Large intestine (tissue), 3 donors: Measurements from ENCODE around the gene RPA1. TPM values are rescaled to one million over a fixed set of nuclear protein-coding genes. Genes with fewer than 3 reads are reported as not detected.

Experiments
- DNase-seq, 2 donors: peaks; one replicate each; pipeline versions ENCODE4 v3.0.0 to v3.0.0-alpha.2; 2013
- H3K27ac ChIP-seq: one replicate; pipeline ENCODE4 v1.5.1; 2013; ENCODE audit warnings: low read length
- H3K27me3 ChIP-seq: 2 replicates; pipeline ENCODE4 v1.6.1; 2013; ENCODE audit warnings: low read length; ENCODE audit not compliant: control insufficient read depth, insufficient read depth
- H3K36me3 ChIP-seq: 2 replicates; pipeline ENCODE4 v1.6.1; 2013; ENCODE audit warnings: low read length; ENCODE audit not compliant: control insufficient read depth, insufficient read depth
- H3K4me1 ChIP-seq: one replicate; pipeline ENCODE4 v1.6.1; 2013; ENCODE audit warnings: low read length; ENCODE audit not compliant: control insufficient read depth, insufficient read depth
- H3K4me3 ChIP-seq: one replicate; pipeline ENCODE4 v1.5.1; 2013; ENCODE audit warnings: low read length
- H3K9me3 ChIP-seq: one replicate; pipeline ENCODE4 v1.6.1; 2013; ENCODE audit warnings: mild to moderate bottlenecking, low read depth, low read length, moderate library complexity; ENCODE audit not compliant: control insufficient read depth
- WGBS: methylation state at CpG from one replicate; pipeline ENCODE4 v1.1.5; 2013; ENCODE audit warnings: low lambda C conversion rate; ENCODE audit not compliant: insufficient coverage; 5-methylcytosine and 5-hydroxymethylcytosine counted together
- polyA plus RNA-seq: library from polyadenylated mRNA; unstranded; fragments of 120-200 nt; gene quantifications from one replicate; pipeline ENCODE4 v1.2.1, GENCODE V29; 2013

RPA1 gene
- polyA plus RNA-seq, 1 donor = 64.4 TPM

DNA sequence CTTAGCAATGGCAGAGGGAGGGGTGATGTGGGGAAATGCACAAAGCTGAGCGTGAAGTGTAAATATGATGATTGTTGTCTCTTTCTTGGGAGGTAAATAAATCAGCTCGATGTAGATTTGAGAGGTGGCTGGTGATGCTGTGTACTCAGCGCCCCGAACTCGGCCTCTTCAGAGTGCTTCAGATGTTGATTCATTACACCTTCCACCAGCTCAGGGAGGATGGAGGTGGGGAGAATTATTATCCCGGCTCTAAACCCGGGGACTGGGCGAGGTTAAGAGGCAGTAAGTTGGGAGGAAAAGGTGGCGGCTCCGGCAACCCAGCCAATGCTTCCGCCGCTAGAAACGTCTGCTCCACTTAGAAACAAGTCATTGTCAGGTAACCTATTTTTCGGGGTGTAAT, 86.5 kb downstream of the RPA1 start:
- peaks cover 58% of the 10 kb centered on the region for H3K27me3 ChIP-seq

GRCh38 chr17:1916963-1917715, 87.3 kb downstream of the RPA1 start:
- Histone ChIP-seq H3K36me3 (no peaks in the 10 kb centered on the region), H3K9me3 (peaks cover 2% of the 10 kb centered on the region), H3K27me3 (peaks cover 51% of the 10 kb centered on the region), H3K4me3 (no peak overlapping the region), H3K27ac (no peak overlapping the region), H3K4me1 (peaks cover 5% of the 10 kb centered on the region)
- no CpG with 5 or more reads among the region's 29 CpGs for WGBS
- DNase-seq = peak in 1 of 2 donors; percentile 37

More for the DNA sequence above, 86.5 kb downstream of the RPA1 start:
- no peak overlapping the region for H3K4me3 ChIP-seq
- H3K36me3 ChIP-seq = no peaks in the 10 kb centered on the region
- no peak for DNase-seq
- peaks cover 2% of the 10 kb centered on the region for H3K9me3 ChIP-seq
- H3K4me1 ChIP-seq = peaks cover 5% of the 10 kb centered on the region
- no peak overlapping the region for H3K27ac ChIP-seq
- WGBS = no CpG with 5 or more reads among the region's 14 CpGs

DNA sequence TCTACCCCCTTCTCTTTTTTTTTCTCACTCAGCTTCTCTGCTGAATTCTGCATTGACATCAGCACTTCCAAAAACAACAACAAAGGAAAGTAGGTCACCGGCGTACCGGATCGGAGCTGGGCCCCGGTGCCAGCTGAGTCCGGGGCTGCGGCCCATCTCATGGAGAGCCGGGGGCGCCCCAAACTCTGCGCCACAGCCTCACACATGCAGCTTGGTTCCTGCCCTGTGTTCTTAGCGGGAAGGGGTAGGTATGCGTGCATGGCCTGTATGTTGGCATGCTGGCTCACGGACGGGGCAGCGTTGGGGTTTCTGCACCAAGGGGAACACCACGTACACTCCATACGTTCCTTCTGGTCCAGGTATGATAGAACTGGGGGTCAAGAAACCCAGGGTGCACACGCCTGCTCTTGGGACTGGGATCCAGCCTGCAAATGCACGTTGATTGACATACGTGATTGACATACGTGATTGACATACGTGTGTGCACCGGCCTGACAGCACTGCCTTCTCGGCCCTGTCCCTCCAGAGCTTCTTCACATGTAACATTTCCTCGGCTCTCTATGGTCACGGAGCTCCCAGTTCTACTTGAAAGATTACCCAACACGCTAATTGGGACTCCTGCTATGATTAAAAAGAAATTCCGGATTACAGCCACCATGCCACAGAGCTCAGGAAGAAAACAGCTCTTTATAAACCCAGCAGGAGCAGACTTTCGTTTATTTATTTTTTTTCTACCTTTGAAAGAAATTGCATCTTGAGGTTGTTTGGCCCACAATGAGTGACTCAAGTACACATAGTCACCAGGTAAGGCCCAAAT, 88.7 kb downstream of the RPA1 start:
- H3K27ac ChIP-seq = no peak overlapping the region
- peaks cover 5% of the 10 kb centered on the region for H3K4me1 ChIP-seq
- no peak overlapping the region for H3K4me3 ChIP-seq
- no peak for DNase-seq
- H3K36me3 ChIP-seq = no peaks in the 10 kb centered on the region
- H3K27me3 ChIP-seq = peaks cover 41% of the 10 kb centered on the region
- 97% methylated on average over 6 of the region's 29 CpGs for WGBS
- peaks cover 2% of the 10 kb centered on the region for H3K9me3 ChIP-seq

GRCh38 chr17:1919201-1919600, 89.4 kb downstream of the RPA1 start:
- peaks cover 2% of the 10 kb centered on the region for H3K9me3 ChIP-seq
- WGBS = no CpG with 5 or more reads among the region's 13 CpGs
- H3K27ac ChIP-seq = no peak overlapping the region
- H3K4me1 ChIP-seq = peaks cover 5% of the 10 kb centered on the region
- no peak for DNase-seq
- H3K36me3 ChIP-seq = no peaks in the 10 kb centered on the region
- H3K4me3 ChIP-seq = no peak overlapping the region
- peaks cover 35% of the 10 kb centered on the region for H3K27me3 ChIP-seq

DNA sequence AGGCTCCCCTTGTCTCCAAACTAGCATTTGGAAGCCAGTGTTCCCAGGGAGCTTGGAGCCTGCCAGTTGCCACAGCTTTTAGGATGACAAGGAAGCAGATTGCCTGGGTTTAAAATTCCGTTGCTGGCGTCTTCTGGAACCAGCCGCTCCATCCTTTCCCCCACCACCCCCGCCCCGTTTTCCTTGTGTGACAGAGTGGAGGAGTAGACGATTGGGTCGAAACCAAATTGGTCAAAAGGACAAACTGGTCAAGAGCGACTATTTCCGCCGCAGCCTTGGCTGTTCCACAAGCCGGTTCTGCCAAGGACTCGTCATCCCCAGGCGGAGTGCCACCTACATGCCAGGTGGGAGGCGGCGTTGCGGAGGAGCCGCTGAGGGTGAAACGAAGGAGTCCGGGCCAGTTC, 91.1 kb downstream of the RPA1 start:
- Histone ChIP-seq H3K36me3 (no peaks in the 10 kb centered on the region), H3K9me3 (peaks cover 2% of the 10 kb centered on the region), H3K4me1 (peaks cover 5% of the 10 kb centered on the region), H3K27me3 (peaks cover 21% of the 10 kb centered on the region), H3K4me3 (no peak overlapping the region), H3K27ac (no peak overlapping the region)
- WGBS = 60% methylated on average over 1 of the region's 19 CpGs
- DNase-seq = no peak

GRCh38 chr17:1928976-1929375, 99.2 kb downstream of the RPA1 start:
- DNase-seq = no peak

DNA sequence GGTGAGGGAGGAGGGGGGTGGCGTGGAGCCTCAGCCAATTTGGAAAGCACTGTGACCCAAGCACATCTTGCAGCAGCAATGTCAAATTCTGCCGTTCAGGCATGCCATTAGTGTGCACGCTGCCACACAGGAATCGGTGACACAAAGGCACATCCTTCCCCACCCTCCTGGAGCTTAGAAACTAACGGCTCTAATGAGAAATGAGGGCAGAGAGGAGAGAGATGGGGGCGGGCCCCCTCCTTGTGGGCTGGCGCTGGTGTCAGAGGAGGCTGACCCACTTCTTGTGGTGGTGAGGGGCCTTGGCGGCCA, 100.5 kb downstream of the RPA1 start:
- Histone ChIP-seq H3K27ac (no peak overlapping the region), H3K27me3 (peaks cover 4% of the 10 kb centered on the region), H3K4me1 (peaks cover 4% of the 10 kb centered on the region), H3K9me3 (no peaks in the 10 kb centered on the region), H3K4me3 (no peak overlapping the region), H3K36me3 (no peaks in the 10 kb centered on the region)
- no peak for DNase-seq
- no CpG with 5 or more reads among the region's 8 CpGs for WGBS

More at GRCh38 chr17:1928976-1929375, 99.2 kb downstream of the RPA1 start:
- no CpG with 5 or more reads among the region's 12 CpGs for WGBS
- Histone ChIP-seq H3K27me3 (peaks cover 4% of the 10 kb centered on the region), H3K27ac (no peak overlapping the region), H3K4me3 (no peak overlapping the region), H3K9me3 (no peaks in the 10 kb centered on the region), H3K4me1 (peaks cover 4% of the 10 kb centered on the region), H3K36me3 (no peaks in the 10 kb centered on the region)

DNA sequence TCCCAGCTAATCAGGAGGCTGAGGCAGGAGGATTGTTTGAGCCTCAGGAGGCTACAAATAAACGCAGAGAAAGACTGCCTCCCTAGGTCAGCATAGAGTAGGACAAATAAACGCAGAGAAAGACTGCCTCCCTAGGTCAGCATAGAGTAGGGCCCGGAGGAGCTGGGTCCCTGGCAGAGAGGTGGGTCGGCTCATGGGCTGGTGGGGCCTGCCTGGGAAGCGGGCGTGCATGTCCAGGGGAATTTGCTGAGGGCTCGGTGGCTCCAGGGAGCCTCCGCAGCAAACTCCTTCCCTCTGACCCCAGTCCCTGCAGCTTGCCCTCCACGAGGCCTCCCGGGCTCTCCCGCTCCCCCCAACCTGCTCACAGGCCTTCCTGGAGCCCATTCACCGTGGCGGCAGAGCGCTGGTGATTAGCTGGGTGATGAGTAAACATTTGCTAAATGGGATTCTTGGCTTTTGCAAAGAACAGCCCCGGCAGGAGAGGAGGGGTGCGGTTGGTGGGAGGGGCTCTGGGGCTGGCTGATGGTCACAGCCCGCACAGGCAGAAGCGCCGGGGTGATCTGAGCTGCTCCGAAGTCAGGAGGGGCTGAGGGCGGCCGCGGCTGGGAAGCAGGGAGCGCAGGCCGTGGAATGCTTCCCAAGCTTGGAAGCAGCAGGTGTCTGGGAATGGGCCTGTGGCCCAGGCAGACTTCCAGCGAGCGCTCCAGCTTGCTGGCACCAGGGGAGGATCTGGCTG, 102.2 kb downstream of the RPA1 start:
- H3K4me3 ChIP-seq = no peak overlapping the region

GRCh38 chr17:1933875-1934715, 104.3 kb downstream of the RPA1 start:
- no peak overlapping the region for H3K4me3 ChIP-seq
- no peak for DNase-seq
- no peaks in the 10 kb centered on the region for H3K9me3 ChIP-seq
- H3K27me3 ChIP-seq = peaks cover 4% of the 10 kb centered on the region
- no peaks in the 10 kb centered on the region for H3K36me3 ChIP-seq
- no peak overlapping the region for H3K27ac ChIP-seq
- H3K4me1 ChIP-seq = peaks cover 4% of the 10 kb centered on the region
- whole genome bisulfite sequencing = no CpG with 5 or more reads among the region's 27 CpGs

More for the DNA sequence above, 102.2 kb downstream of the RPA1 start:
- H3K4me1 ChIP-seq = peaks cover 4% of the 10 kb centered on the region
- H3K27ac ChIP-seq = no peak overlapping the region
- no peaks in the 10 kb centered on the region for H3K36me3 ChIP-seq
- H3K9me3 ChIP-seq = no peaks in the 10 kb centered on the region
- DNase-seq = peak in 1 of 2 donors; percentile 58
- WGBS = no CpG with 5 or more reads among the region's 27 CpGs
- H3K27me3 ChIP-seq = peaks cover 4% of the 10 kb centered on the region
